Peyer's patch (tissue), 4 donors: Measurements from ENCODE around the gene MTUS2. TPM values are rescaled to one million over a fixed set of nuclear protein-coding genes. Genes with fewer than 3 reads are reported as not detected.
A peak's percentile ranks its signal among the peaks of the same experiment; 100 is the strongest.

ENCODE experiments used
- DNase-seq, 3 donors: peaks; one replicate each; pipeline ENCODE4 v3.0.0-alpha.2; 2017 to 2019
- H3K27ac ChIP-seq, 4 donors: fragments of 200-600 bp; sonication (generic); one replicate each; pipeline ENCODE4 v1.5.1; 2016 to 2019
- H3K27me3 ChIP-seq, 2 donors: fragments of 200-600 bp; sonication (generic); one replicate each; pipeline ENCODE4 v1.5.1; 2019
- H3K36me3 ChIP-seq, 3 donors: fragments of 200-600 bp; sonication (generic); one replicate each; pipeline ENCODE4 v1.5.1; 2016 to 2019
- H3K4me1 ChIP-seq, 4 donors: fragments of 200-600 bp; sonication (generic); one replicate each; pipeline ENCODE4 v1.5.1; 2016 to 2019
- H3K4me3 ChIP-seq, 4 donors: fragments of 200-600 bp; sonication (generic); 1 replicate in 3 of 4; 2 replicates in 1 of 4; pipeline ENCODE4 v1.5.1; 2016 to 2019; ENCODE audit warnings: mild to moderate bottlenecking in 1 of 4
- H3K9me3 ChIP-seq, 4 donors: fragments of 200-600 bp; sonication (generic); one replicate each; pipeline ENCODE4 v1.5.1; 2016 to 2019; ENCODE audit warnings: mild to moderate bottlenecking in 1 of 4
- CTCF ChIP-seq, 6 experiments: fragments of 450-650 bp in 4 of 6; fragments of 200-600 bp in 2 of 6; sonication (generic) in 1 of 6; IDR thresholded peaks; one replicate each; pipeline ENCODE4 v1.5.1; 2017 to 2019; ENCODE audit warnings: antibody characterized with exemption in 6 of 6, mild to moderate bottlenecking in 3 of 6, moderate library complexity in 1 of 6
- POLR2A ChIP-seq, 2 donors: fragments of 450-650 bp; IDR thresholded peaks; one replicate each; pipeline ENCODE4 v1.5.1; 2017; ENCODE audit warnings: antibody characterized with exemption in 2 of 2, mild to moderate bottlenecking in 2 of 2, moderate library complexity in 2 of 2
- total RNA-seq, 4 donors: library from RNA; depleted of rRNA; stranded (reverse); fragments of >200 nt; gene quantifications; one replicate each; pipeline ENCODE4 v1.1.0, GENCODE V29; 2016

MTUS2 gene
- total RNA-seq, 4 donors from 2014 or later, result 0.13 to 0.28 (median 0.18) TPM; not detected in 1

GRCh38 chr13:29489650-29490560, 669.8 kb downstream of the MTUS2 start:
- H3K4me1 ChIP-seq, result no peaks in the 10 kb centered on the region
- TF ChIP-seq CTCF (IDR thresholded peaks at IDR 0.05) (no peak), POLR2A (IDR thresholded peaks at IDR 0.05) (no peak)

GRCh38 chr13:29490561-29490885, 670.4 kb downstream of the MTUS2 start:
- no peak overlapping the region for H3K27ac ChIP-seq

More at GRCh38 chr13:29489650-29490560, 669.8 kb downstream of the MTUS2 start:
- H3K27ac ChIP-seq, result no peak overlapping the region
- H3K27me3 ChIP-seq, result no peaks in the 10 kb centered on the region
- no peak for DNase-seq
- no peak overlapping the region for H3K4me3 ChIP-seq
- H3K9me3 ChIP-seq, result no peaks in the 10 kb centered on the region
- H3K36me3 ChIP-seq, result no peaks in the 10 kb centered on the region

GRCh38 chr13:29491248-29491647, 671.1 kb downstream of the MTUS2 start:
- H3K9me3 ChIP-seq, result no peaks in the 10 kb centered on the region
- TF ChIP-seq CTCF (IDR thresholded peaks at IDR 0.05) (no peak), POLR2A (IDR thresholded peaks at IDR 0.05) (no peak)

More at GRCh38 chr13:29490561-29490885, 670.4 kb downstream of the MTUS2 start:
- DNase-seq, result no peak
- TF ChIP-seq CTCF (IDR thresholded peaks at IDR 0.05) (no peak), POLR2A (IDR thresholded peaks at IDR 0.05) (no peak)
- H3K4me3 ChIP-seq, result no peak overlapping the region
- H3K9me3 ChIP-seq, result no peaks in the 10 kb centered on the region
- H3K36me3 ChIP-seq, result no peaks in the 10 kb centered on the region
- no peaks in the 10 kb centered on the region for H3K27me3 ChIP-seq
- H3K4me1 ChIP-seq, result peaks cover 0 to under 1% (median 0%) of the 10 kb centered on the region in 4 donors

GRCh38 chr13:29493796-29494195, 673.7 kb downstream of the MTUS2 start:
- H3K27ac ChIP-seq, result no peak overlapping the region
- H3K36me3 ChIP-seq, result no peaks in the 10 kb centered on the region
- H3K27me3 ChIP-seq, result no peaks in the 10 kb centered on the region
- no peaks in the 10 kb centered on the region for H3K9me3 ChIP-seq
- no peak overlapping the region for H3K4me3 ChIP-seq
- DNase-seq, result no peak
- TF ChIP-seq CTCF (IDR thresholded peaks at IDR 0.05) (no peak), POLR2A (IDR thresholded peaks at IDR 0.05) (no peak)
- H3K4me1 ChIP-seq, result peaks cover 0 to 8% (median 0%) of the 10 kb centered on the region in 4 donors

More at GRCh38 chr13:29491248-29491647, 671.1 kb downstream of the MTUS2 start:
- no peaks in the 10 kb centered on the region for H3K36me3 ChIP-seq
- H3K27me3 ChIP-seq, result no peaks in the 10 kb centered on the region
- no peak for DNase-seq
- no peak overlapping the region for H3K4me3 ChIP-seq
- H3K4me1 ChIP-seq, result peaks cover 0 to 8% (median 0%) of the 10 kb centered on the region in 4 donors
- no peak overlapping the region for H3K27ac ChIP-seq

GRCh38 chr13:29494520-29494919, 674.4 kb downstream of the MTUS2 start:
- DNase-seq, result peak in 2 of 3 donors; percentile 18 to 57
- Histone ChIP-seq H3K9me3 (no peaks in the 10 kb centered on the region), H3K27ac (peak overlapping the region in 1 of 4 donors; percentile 17), H3K4me3 (no peak overlapping the region), H3K4me1 (peaks cover 0 to 8% (median 0%) of the 10 kb centered on the region in 4 donors), H3K27me3 (no peaks in the 10 kb centered on the region), H3K36me3 (no peaks in the 10 kb centered on the region)
- TF ChIP-seq CTCF (IDR thresholded peaks at IDR 0.05) (no peak), POLR2A (IDR thresholded peaks at IDR 0.05) (no peak)
